HEK293 (cell line): ENCODE data around the gene APOBEC3C.
"Not testable (repeated sequence)": the region's sequence is repeated elsewhere in the genome, so short reads cannot be mapped to it uniquely, and the experiment has no call there.

Experiments used
- CTCF ChIA-PET: fragments of 350-600 bp; formaldehyde crosslinking; extraction: SDS; loops from one replicate; lab custom pipeline; 2021; ENCODE audit warnings: antibody characterized with exemption; lab: Yijun Ruan, JAX
- POLR2A ChIA-PET: fragments of 300-600 bp; formaldehyde crosslinking; extraction: SDS; loops from one replicate; lab custom pipeline; 2020; ENCODE audit warnings: antibody characterized with exemption, inconsistent platforms; lab: Yijun Ruan, JAX
- H3K27ac ChIP-seq: fragments of 200-500 bp; sonication (Bioruptor generic); 2 replicates; pipeline ENCODE4 v1.5.1; 2014; ENCODE audit warnings: low read depth, low read length, control low read depth, inconsistent platforms; ENCODE audit errors: extremely low read depth
- H3K36me3 ChIP-seq, 2 experiments: fragments of 200-500 bp in 1 of 2; sonication (Bioruptor generic) in 1 of 2; 1 replicate in 1 of 2; 2 replicates in 1 of 2; pipeline ENCODE4 v1.5.1; 2014 to 2017; ENCODE audit warnings: inconsistent platforms in 2 of 2, low read length in 2 of 2; ENCODE audit not compliant: control insufficient read depth in 2 of 2, insufficient read depth in 1 of 2
- H3K4me1 ChIP-seq: fragments of 200-500 bp; sonication (Bioruptor generic); 2 replicates; pipeline ENCODE4 v1.5.1; 2014; ENCODE audit warnings: mild to moderate bottlenecking, low read length, inconsistent platforms; ENCODE audit not compliant: control insufficient read depth, insufficient read depth
- H3K4me3 ChIP-seq: 2 replicates; pipeline ENCODE4 v1.5.1; 2011; ENCODE audit warnings: low read depth, mild to moderate bottlenecking, control low read depth, low read length, moderate library complexity
- H3K9me3 ChIP-seq: fragments of 200-500 bp; sonication (Bioruptor generic); 2 replicates; pipeline ENCODE4 v1.5.1; 2014; ENCODE audit warnings: low read depth, low read length, inconsistent platforms; ENCODE audit not compliant: control insufficient read depth, insufficient read depth
- KLF10 ChIP-seq: fragments of 450-650 bp; IDR thresholded peaks from 2 replicates; pipeline ENCODE4 v1.5.1; 2018; ENCODE audit warnings: missing biosample characterization, mild to moderate bottlenecking, missing genetic modification characterization
- ZNF138 ChIP-seq: fragments of 450-650 bp; formaldehyde crosslinking; IDR thresholded peaks from 2 replicates; pipeline ENCODE4 v1.5.1; 2016; ENCODE audit warnings: missing biosample characterization, missing genetic modification characterization, borderline replicate concordance
- ZNF146 ChIP-seq: fragments of 450-650 bp; formaldehyde crosslinking; IDR thresholded peaks from 2 replicates; pipeline ENCODE4 v1.5.1; 2016; ENCODE audit warnings: missing biosample characterization, missing genetic modification characterization
- ZNF148 ChIP-seq: fragments of 450-650 bp; formaldehyde crosslinking; IDR thresholded peaks from 2 replicates; pipeline ENCODE4 v1.5.0; 2017; ENCODE audit warnings: missing biosample characterization, missing genetic modification characterization, borderline replicate concordance
- ZNF214 ChIP-seq: fragments of 450-650 bp; formaldehyde crosslinking; IDR thresholded peaks from 2 replicates; pipeline ENCODE4 v1.5.1; 2017; ENCODE audit warnings: missing biosample characterization, mild to moderate bottlenecking, missing genetic modification characterization, borderline replicate concordance
- ZNF302 ChIP-seq: fragments of 450-650 bp; formaldehyde crosslinking; IDR thresholded peaks from 2 replicates; pipeline ENCODE4 v1.5.1; 2016; ENCODE audit warnings: missing biosample characterization, missing genetic modification characterization, low read depth
- ZNF426 ChIP-seq: fragments of 450-650 bp; formaldehyde crosslinking; IDR thresholded peaks from 2 replicates; pipeline ENCODE4 v1.5.1; 2017; ENCODE audit warnings: missing biosample characterization, missing genetic modification characterization, mild to moderate bottlenecking, inconsistent platforms, moderate library complexity
- ZNF677 ChIP-seq: fragments of 450-650 bp; IDR thresholded peaks from 2 replicates; pipeline ENCODE4 v1.5.0; 2018; ENCODE audit warnings: missing biosample characterization, mild to moderate bottlenecking, missing genetic modification characterization, moderate library complexity
- ZNF777 ChIP-seq: fragments of 450-650 bp; formaldehyde crosslinking; IDR thresholded peaks from 2 replicates; pipeline ENCODE4 v1.5.1; 2017; ENCODE audit warnings: missing biosample characterization, missing genetic modification characterization, borderline replicate concordance
- ZNF792 ChIP-seq: fragments of 450-650 bp; formaldehyde crosslinking; IDR thresholded peaks from 2 replicates; pipeline ENCODE4 v1.5.1; 2016; ENCODE audit warnings: missing biosample characterization, missing genetic modification characterization
- ZSCAN30 ChIP-seq: fragments of 450-650 bp; IDR thresholded peaks from 2 replicates; pipeline ENCODE4 v1.5.1; 2018; ENCODE audit warnings: missing biosample characterization, mild to moderate bottlenecking, missing genetic modification characterization, moderate library complexity
- ZSCAN4 ChIP-seq: fragments of 450-650 bp; formaldehyde crosslinking; IDR thresholded peaks from 2 replicates; pipeline ENCODE4 v1.5.1; 2017; ENCODE audit warnings: missing biosample characterization, missing genetic modification characterization

Gene APOBEC3C

GRCh38 chr22:38974826-38975175, 39.3 kb upstream of the APOBEC3C start:
- H3K27ac ChIP-seq = no peak overlapping the region
- TF ChIP-seq ZSCAN4 (tag by site-specific recombination) (no peak), ZNF426 (tag by site-specific recombination) (no peak), KLF10 (tag by site-specific recombination) (no peak), ZNF138 (tag by site-specific recombination) (no peak), ZNF302 (tag by site-specific recombination) (no peak), ZSCAN30 (no peak), ZNF792 (tag by site-specific recombination) (no peak), ZNF677 (tag by site-specific recombination) (no peak), ZNF148 (tag by site-specific recombination) (no peak), ZNF214 (tag by site-specific recombination) (no peak), ZNF777 (tag by site-specific recombination) (no peak)
- TF ChIP-seq, all 188 proteins: peak for 0

GRCh38 chr22:38977289-38977688, 36.8 kb upstream of the APOBEC3C start:
- H3K4me3 ChIP-seq, CTCF ChIA-PET, H3K36me3 ChIP-seq, POLR2A ChIA-PET, H3K4me1 ChIP-seq, H3K27ac ChIP-seq, H3K9me3 ChIP-seq: not testable (repeated sequence)
- TF ChIP-seq ZNF146 (tag by site-specific recombination) = peak; percentile 70

More at GRCh38 chr22:38974826-38975175, 39.3 kb upstream of the APOBEC3C start:
- no peaks in the 10 kb centered on the region for H3K36me3 ChIP-seq
- H3K4me1 ChIP-seq = no peaks in the 10 kb centered on the region
- ChIA-PET CTCF (interaction anchor here (0.6 to 3.2 kb wide), 10 partner anchors 29 to 210 kb away, joined by 3 to 44 read pairs (median 4); partner anchors contain the start of gene CBX6), POLR2A (interaction anchor here (1.0 to 1.2 kb wide), 2 partner anchors 29 to 336 kb away, joined by 3 to 5 read pairs; no protein-coding TSS in a partner anchor)
- H3K9me3 ChIP-seq = no peaks in the 10 kb centered on the region
- H3K4me3 ChIP-seq = no peak overlapping the region

GRCh38 chr22:38980587-38980986, 33.5 kb upstream of the APOBEC3C start:
- CTCF ChIA-PET = interaction anchor here (0.8 to 4.1 kb wide), 6 partner anchors 11 to 111 kb away, joined by 3 to 26 read pairs (median 4); no protein-coding TSS in a partner anchor
- H3K27ac ChIP-seq, H3K4me3 ChIP-seq, H3K9me3 ChIP-seq, H3K4me1 ChIP-seq, H3K36me3 ChIP-seq: not testable (repeated sequence)
- POLR2A ChIA-PET = interaction anchor here (1.9 kb wide), 1 partner anchor 23 kb away, joined by 7 read pairs; no protein-coding TSS in a partner anchor
